ENCODE measurements around the gene GPC3.

The GPC3 gene

DNA sequence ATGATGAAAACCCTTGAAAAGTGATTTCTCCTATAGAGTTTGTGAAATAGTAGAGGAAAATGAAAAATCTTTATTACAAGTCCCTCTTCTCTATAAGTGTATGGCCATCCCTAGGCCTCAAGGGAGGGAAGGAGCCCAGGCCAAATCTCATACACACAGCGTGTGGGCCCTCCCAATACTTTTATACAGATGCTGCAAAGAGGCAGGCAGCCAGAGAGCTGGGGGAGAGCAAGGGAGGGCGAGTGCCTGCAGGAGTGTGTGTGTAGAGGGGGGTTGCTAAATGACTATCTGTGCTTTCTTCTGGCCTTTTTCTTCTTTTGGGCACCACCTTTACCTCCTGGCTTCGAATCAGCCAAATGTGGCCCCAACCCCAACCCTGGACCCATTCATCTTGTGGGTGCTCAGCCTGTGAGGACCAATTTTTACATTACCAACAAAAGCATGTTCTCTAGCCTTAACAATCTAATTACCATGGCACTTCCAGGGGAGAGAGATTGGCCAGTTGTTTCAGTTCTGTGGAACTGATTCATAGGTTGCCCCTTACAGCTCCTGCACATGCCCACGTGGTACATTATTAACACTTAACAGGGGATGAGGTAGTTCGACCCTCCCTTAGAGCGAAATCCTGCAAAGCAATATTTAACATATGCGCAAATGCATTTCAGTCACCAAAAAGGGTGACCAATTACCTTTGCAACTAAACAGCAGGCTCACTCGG is 2.0 kb downstream of the GPC3 start:
- Histone ChIP-seq H3K36me3 (ENCODE audit: control insufficient read depth, insufficient read depth, low read length) (no peaks in the 10 kb centered on the region), H3K4me1 (ENCODE audit: control insufficient read depth, insufficient read depth, low read length) (peaks cover 66% of the 10 kb centered on the region), H3K9ac (ENCODE audit: low read depth, low read length) (no peak overlapping the region), H3K4me3 (ENCODE audit: low read depth, low read length) (peak overlapping the region; percentile 61), H3K27me3 (ENCODE audit: control insufficient read depth, insufficient read depth, low read length) (peaks cover 18% of the 10 kb centered on the region), H3K9me3 (ENCODE audit: control insufficient read depth, insufficient read depth, low read length) (no peaks in the 10 kb centered on the region), H3K27ac (ENCODE audit: low read depth, low read length) (peak overlapping the region; percentile 3)

DNA sequence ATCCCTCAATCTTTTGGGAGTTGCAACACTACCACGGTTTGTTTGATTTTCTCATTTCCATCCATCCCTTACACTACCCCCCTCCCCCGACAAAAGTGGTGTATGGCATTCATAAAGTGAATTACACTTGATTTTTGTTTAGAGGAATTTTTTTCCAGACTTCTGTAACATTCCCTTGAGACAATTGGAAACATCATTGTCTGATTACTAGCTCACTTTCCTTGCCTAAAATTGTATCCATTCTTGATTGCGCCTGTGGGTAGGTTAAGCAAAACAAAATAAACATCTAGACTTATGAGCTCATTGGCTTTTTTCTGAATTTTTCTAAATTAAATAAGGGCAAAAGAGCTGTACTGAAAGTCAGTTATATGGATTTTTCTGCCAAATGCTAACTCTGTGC is 3.5 kb downstream of the GPC3 start:
- Histone ChIP-seq H3K27me3 (ENCODE audit: control insufficient read depth, insufficient read depth, low read length) (peaks cover 18% of the 10 kb centered on the region), H3K4me1 (ENCODE audit: control insufficient read depth, insufficient read depth, low read length) (peaks cover 53% of the 10 kb centered on the region)

GRCh38 chrX:133980832-133981588 is 4.4 kb downstream of the GPC3 start:
- Histone ChIP-seq H3K36me3 (ENCODE audit: control insufficient read depth, insufficient read depth, low read length) (no peaks in the 10 kb centered on the region; the same call in 1 of the 2 replicates), H3K9me3 (ENCODE audit: control insufficient read depth, insufficient read depth, low read length) (no peaks in the 10 kb centered on the region), H3K9ac (ENCODE audit: low read depth, low read length) (no peak overlapping the region), H3K4me3 (ENCODE audit: low read depth, low read length) (no peak overlapping the region), H3K27me3 (ENCODE audit: control insufficient read depth, insufficient read depth, low read length) (peaks cover 18% of the 10 kb centered on the region), H3K4me1 (ENCODE audit: control insufficient read depth, insufficient read depth, low read length) (peaks cover 49% of the 10 kb centered on the region), H3K27ac (ENCODE audit: low read depth, low read length) (no peak overlapping the region)

More for the DNA sequence above, 3.5 kb downstream of the GPC3 start:
- H3K9ac ChIP-seq (ENCODE audit: low read depth, low read length) = no peak overlapping the region
- no peaks in the 10 kb centered on the region for H3K9me3 ChIP-seq (ENCODE audit: control insufficient read depth, insufficient read depth, low read length)
- H3K36me3 ChIP-seq (ENCODE audit: control insufficient read depth, insufficient read depth, low read length) = no peaks in the 10 kb centered on the region; the same call in 1 of the 2 replicates
- no peak overlapping the region for H3K4me3 ChIP-seq (ENCODE audit: low read depth, low read length)
- H3K27ac ChIP-seq (ENCODE audit: low read depth, low read length) = no peak overlapping the region

DNA sequence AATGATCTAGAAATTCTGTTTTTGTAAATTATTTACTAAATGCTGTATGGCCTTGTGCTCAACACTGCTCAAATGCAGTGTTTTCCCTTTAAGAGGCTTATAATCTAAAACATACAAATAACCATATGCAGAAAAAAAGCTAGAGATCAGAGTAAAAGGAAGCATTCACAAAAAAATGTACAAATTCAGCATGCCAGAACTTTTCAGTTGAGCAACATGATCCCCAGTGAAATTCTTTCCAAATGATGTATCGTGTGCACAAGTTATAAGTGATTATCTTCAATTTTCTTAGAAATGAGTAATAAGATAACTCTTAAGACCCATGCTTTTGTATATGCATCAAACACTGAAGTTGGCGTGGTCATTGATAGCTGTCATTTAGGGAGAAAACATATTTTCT is 5.0 kb downstream of the GPC3 start:
- H3K27me3 ChIP-seq (ENCODE audit: control insufficient read depth, insufficient read depth, low read length) = peaks cover 18% of the 10 kb centered on the region
- H3K27ac ChIP-seq (ENCODE audit: low read depth, low read length) = no peak overlapping the region
- peaks cover 47% of the 10 kb centered on the region for H3K4me1 ChIP-seq (ENCODE audit: control insufficient read depth, insufficient read depth, low read length)
- H3K4me3 ChIP-seq (ENCODE audit: low read depth, low read length) = no peak overlapping the region
- no peaks in the 10 kb centered on the region for H3K9me3 ChIP-seq (ENCODE audit: control insufficient read depth, insufficient read depth, low read length)
- no peaks in the 10 kb centered on the region; the same call in 1 of the 2 replicates for H3K36me3 ChIP-seq (ENCODE audit: control insufficient read depth, insufficient read depth, low read length)
- H3K9ac ChIP-seq (ENCODE audit: low read depth, low read length) = no peak overlapping the region

- Histone ChIP-seq H3K9me3 (ENCODE audit: control insufficient read depth, insufficient read depth, low read length) (no peaks in the 10 kb centered on the region), H3K4me3 (ENCODE audit: low read depth, low read length) (no peak overlapping the region), H3K27ac (ENCODE audit: low read depth, low read length) (no peak overlapping the region), H3K4me1 (ENCODE audit: control insufficient read depth, insufficient read depth, low read length) (peaks cover 47% of the 10 kb centered on the region), H3K9ac (ENCODE audit: low read depth, low read length) (no peak overlapping the region; the same call in 1 of the 2 replicates), H3K36me3 (ENCODE audit: control insufficient read depth, insufficient read depth, low read length) (no peaks in the 10 kb centered on the region; the same call in 1 of the 2 replicates), H3K27me3 (ENCODE audit: control insufficient read depth, insufficient read depth, low read length) (peaks cover 12% of the 10 kb centered on the region)
Measured at GRCh38 chrX:133979641-133980230, 5.7 kb downstream of the GPC3 start.

DNA sequence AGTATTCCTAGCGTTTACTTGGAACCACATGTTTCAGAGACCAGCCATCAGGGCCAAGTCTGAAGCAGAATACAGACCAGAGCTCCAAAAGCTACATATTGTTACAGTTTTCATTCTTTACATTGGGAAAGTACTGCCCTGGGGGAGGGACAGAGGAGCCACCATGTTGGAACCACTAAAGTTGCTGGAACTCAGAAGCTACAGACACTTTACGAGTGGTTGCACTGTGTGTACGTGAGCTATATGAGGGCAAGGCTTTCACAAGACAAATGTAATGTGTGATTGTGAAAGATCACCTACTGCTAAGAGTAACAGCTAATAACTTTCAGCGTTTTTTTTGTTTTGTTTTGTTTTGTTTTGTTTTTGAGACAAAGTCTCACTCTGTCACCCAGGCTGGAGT is 11.7 kb downstream of the GPC3 start:
- H3K4me1 ChIP-seq (ENCODE audit: control insufficient read depth, insufficient read depth, low read length) = peaks cover 26% of the 10 kb centered on the region
- no peak overlapping the region for H3K4me3 ChIP-seq (ENCODE audit: low read depth, low read length)
- no peak overlapping the region for H3K27ac ChIP-seq (ENCODE audit: low read depth, low read length)
- no peaks in the 10 kb centered on the region; the same call in 1 of the 2 replicates for H3K36me3 ChIP-seq (ENCODE audit: control insufficient read depth, insufficient read depth, low read length)
- no peaks in the 10 kb centered on the region for H3K9me3 ChIP-seq (ENCODE audit: control insufficient read depth, insufficient read depth, low read length)
- H3K9ac ChIP-seq (ENCODE audit: low read depth, low read length) = no peak overlapping the region
- H3K27me3 ChIP-seq (ENCODE audit: control insufficient read depth, insufficient read depth, low read length) = no peaks in the 10 kb centered on the region

- Histone ChIP-seq H3K9ac (ENCODE audit: low read depth, low read length) (no peak overlapping the region), H3K27me3 (ENCODE audit: control insufficient read depth, insufficient read depth, low read length) (no peaks in the 10 kb centered on the region), H3K4me3 (ENCODE audit: low read depth, low read length) (no peak overlapping the region), H3K36me3 (ENCODE audit: control insufficient read depth, insufficient read depth, low read length) (no peaks in the 10 kb centered on the region), H3K27ac (ENCODE audit: low read depth, low read length) (no peak overlapping the region), H3K4me1 (ENCODE audit: control insufficient read depth, insufficient read depth, low read length) (peaks cover 34% of the 10 kb centered on the region), H3K9me3 (ENCODE audit: control insufficient read depth, insufficient read depth, low read length) (no peaks in the 10 kb centered on the region)
Measured at GRCh38 chrX:133972916-133973315, 12.5 kb downstream of the GPC3 start.

GRCh38 chrX:133971586-133971985 is 13.8 kb downstream of the GPC3 start:
- H3K36me3 ChIP-seq (ENCODE audit: control insufficient read depth, insufficient read depth, low read length) = no peaks in the 10 kb centered on the region
- no peak overlapping the region for H3K27ac ChIP-seq (ENCODE audit: low read depth, low read length)
- H3K9ac ChIP-seq (ENCODE audit: low read depth, low read length) = no peak overlapping the region
- H3K4me1 ChIP-seq (ENCODE audit: control insufficient read depth, insufficient read depth, low read length) = peaks cover 43% of the 10 kb centered on the region
- no peaks in the 10 kb centered on the region for H3K27me3 ChIP-seq (ENCODE audit: control insufficient read depth, insufficient read depth, low read length)
- H3K4me3 ChIP-seq (ENCODE audit: low read depth, low read length) = no peak overlapping the region
- H3K9me3 ChIP-seq (ENCODE audit: control insufficient read depth, insufficient read depth, low read length) = no peaks in the 10 kb centered on the region

DNA sequence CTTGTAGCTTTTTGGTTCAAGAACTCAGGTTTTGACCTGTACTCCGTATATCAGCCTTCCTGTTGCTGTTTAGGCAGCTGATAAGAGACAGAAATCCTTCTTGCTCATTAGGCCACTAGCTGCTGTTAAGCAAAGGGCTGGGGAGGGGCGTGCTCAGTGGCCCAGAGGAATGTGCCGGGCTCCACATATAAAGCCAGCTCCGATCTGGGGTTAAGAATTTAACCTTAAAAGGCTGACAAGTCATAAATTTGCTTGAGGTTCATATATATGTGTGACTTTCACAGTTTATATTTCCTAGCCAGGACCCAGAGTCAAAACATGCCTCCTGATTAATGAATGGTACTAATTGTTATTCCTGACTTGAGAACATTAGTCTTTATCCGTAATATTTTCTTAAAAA is 15.3 kb downstream of the GPC3 start:
- H3K4me1 ChIP-seq (ENCODE audit: control insufficient read depth, insufficient read depth, low read length) = peaks cover 58% of the 10 kb centered on the region
- no peaks in the 10 kb centered on the region for H3K9me3 ChIP-seq (ENCODE audit: control insufficient read depth, insufficient read depth, low read length)
- H3K36me3 ChIP-seq (ENCODE audit: control insufficient read depth, insufficient read depth, low read length) = no peaks in the 10 kb centered on the region
- peak overlapping the region; percentile 74 for H3K27ac ChIP-seq (ENCODE audit: low read depth, low read length)
- no peaks in the 10 kb centered on the region for H3K27me3 ChIP-seq (ENCODE audit: control insufficient read depth, insufficient read depth, low read length)
- H3K4me3 ChIP-seq (ENCODE audit: low read depth, low read length) = peak overlapping the region; percentile 38; the same call in 1 of the 2 replicates
- H3K9ac ChIP-seq (ENCODE audit: low read depth, low read length) = no peak overlapping the region

DNA sequence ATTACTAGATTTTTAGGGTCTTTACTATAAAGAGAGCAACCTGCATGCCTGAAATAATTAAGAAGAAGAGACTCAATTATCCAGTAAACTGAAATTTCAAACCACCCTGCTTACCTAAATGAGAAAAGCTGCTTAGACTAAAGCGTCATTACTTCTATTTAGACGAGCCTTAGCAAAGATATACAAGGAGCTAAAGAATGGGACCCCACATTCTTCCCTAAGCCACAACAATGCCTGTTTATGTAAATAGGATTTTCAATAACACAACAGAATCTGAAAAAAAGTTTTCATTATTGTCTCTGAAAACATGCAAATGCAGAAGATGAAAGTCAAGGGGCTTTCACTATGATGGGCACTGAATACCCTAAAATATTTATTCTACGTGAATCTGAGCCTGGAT is 16.2 kb downstream of the GPC3 start:
- peak overlapping the region; percentile 74 for H3K27ac ChIP-seq (ENCODE audit: low read depth, low read length)
- H3K9me3 ChIP-seq (ENCODE audit: control insufficient read depth, insufficient read depth, low read length) = no peaks in the 10 kb centered on the region
- H3K36me3 ChIP-seq (ENCODE audit: control insufficient read depth, insufficient read depth, low read length) = no peaks in the 10 kb centered on the region
- H3K9ac ChIP-seq (ENCODE audit: low read depth, low read length) = no peak overlapping the region
- H3K4me1 ChIP-seq (ENCODE audit: control insufficient read depth, insufficient read depth, low read length) = peaks cover 62% of the 10 kb centered on the region
- H3K27me3 ChIP-seq (ENCODE audit: control insufficient read depth, insufficient read depth, low read length) = no peaks in the 10 kb centered on the region
- H3K4me3 ChIP-seq (ENCODE audit: low read depth, low read length) = peak overlapping the region; percentile 38

- Histone ChIP-seq H3K27ac (ENCODE audit: low read depth, low read length) (no peak overlapping the region), H3K27me3 (ENCODE audit: control insufficient read depth, insufficient read depth, low read length) (no peaks in the 10 kb centered on the region), H3K36me3 (ENCODE audit: control insufficient read depth, insufficient read depth, low read length) (no peaks in the 10 kb centered on the region), H3K9ac (ENCODE audit: low read depth, low read length) (no peak overlapping the region), H3K4me3 (ENCODE audit: low read depth, low read length) (no peak overlapping the region), H3K9me3 (ENCODE audit: control insufficient read depth, insufficient read depth, low read length) (no peaks in the 10 kb centered on the region), H3K4me1 (ENCODE audit: control insufficient read depth, insufficient read depth, low read length) (peaks cover 62% of the 10 kb centered on the region)
Measured at GRCh38 chrX:133968109-133968508, 17.3 kb downstream of the GPC3 start.
